Measurements from ENCODE around the gene LRP1B.

Gene LRP1B

DNA sequence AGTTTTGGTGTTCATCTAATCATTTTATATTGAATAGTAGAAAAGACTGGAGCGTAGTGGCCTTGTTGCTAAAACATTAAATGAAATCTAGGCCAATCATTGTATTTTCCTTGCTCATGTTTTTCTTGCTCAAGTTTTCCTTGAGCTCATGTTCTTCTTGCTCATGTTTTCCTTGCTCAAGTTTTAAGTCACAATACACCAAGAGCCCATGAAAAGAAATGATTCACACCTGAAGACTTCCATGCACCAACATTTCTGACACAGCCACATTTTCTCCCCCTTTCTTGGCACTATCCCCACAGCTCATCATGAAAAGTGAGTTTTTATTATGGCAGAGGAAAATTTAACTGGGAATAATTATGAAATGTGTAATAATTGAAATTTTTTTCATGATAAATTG lies 92.0 kb downstream of the LRP1B start:
- DNase-seq, result no peak

DNA sequence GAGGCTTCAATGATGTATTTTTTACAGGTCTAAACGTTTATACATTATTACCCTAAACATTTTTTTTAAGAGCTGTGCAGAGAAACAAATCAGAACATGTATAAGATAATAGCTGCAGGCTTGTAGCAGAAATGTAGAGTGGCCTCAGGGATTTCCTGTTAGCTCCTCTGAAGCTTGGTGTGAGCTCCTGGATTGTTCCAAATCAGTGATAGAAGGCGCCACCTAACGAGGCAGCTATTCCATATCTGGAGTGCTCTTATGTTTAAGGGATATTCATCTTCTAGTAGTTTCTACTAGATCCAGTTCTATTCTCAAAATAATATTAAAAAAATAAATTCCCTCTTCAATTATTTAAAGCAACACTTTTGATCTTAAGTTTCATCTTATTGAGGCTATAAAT lies 93.1 kb downstream of the LRP1B start:
- peak; percentile 66 for DNase-seq

DNA sequence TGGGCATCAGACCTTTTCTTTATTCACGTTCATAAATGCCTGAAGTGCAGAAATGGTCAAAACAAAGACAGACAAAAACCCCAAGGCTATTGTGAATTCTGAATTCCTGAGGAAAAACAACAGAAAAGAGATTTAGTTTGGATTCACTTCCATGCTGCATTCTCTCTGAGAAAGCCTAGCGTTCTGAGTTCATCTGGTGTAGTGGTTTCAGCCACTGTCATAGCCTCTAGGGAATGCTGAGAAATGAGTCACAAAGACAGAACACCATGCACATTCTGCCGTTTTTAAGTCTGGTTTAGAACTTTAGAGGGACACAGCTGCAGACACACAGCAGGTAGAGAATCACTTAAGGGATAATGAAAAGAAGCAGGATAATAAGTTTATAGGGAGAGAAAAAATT lies 93.8 kb downstream of the LRP1B start:
- DNase-seq, result peak; percentile 70

DNA sequence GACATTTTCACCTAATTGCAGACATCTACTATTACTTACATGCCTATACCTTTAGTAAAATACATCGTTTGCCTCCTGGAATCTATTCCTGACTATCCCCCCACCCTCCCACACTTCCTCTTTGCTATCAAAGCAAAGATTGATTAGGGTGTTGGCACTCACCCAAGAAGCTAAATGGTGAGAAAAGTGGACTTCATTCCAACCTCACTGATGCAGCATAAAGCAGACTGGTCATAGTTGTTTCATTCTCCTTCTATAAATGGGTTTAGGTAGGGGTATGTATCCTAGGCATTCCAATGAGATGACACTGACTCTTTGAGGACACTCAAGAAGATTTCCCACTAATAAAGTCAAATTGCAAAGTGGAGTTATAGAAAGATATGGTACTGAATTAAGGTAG lies 97.4 kb downstream of the LRP1B start:
- DNase-seq, result no peak

DNA sequence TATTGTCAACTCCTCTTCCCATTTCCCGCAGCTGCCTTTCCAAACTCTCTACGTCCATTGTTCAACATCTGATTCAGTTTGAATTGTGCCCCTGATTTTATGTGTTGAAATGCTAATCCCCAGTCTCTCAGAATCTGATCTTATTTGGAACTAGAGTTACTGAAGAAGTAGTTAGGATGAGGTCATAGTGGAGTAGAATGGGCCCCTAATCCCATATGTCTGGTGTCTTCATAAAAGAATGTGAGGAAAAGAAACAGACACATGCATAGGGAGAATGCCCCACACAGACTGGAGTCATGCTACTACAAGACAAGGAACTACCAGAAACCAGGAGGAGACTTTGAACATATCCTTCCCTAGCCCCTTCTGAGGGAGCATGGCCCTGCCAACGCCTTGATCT lies 99.2 kb downstream of the LRP1B start:
- DNase-seq, result no peak

DNA sequence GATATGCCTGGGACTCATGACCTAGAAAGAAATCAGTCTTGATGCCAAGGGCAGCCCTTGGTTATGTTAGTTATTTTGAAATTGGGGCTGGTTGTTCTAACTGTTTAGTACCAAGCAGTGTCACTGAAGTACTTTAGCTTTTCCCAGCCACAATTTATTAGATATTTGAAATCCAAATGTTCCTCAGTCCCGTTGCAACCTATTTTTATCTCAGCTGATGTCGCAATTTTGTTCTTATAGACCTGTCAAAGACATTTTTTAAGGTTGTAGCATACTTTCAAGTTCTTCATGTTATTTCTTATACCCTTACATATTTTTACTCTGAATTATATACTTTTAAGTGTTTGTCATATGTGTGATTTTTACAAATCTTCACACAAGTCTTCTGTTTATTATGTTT lies 100.1 kb downstream of the LRP1B start:
- DNase-seq, result no peak

DNA sequence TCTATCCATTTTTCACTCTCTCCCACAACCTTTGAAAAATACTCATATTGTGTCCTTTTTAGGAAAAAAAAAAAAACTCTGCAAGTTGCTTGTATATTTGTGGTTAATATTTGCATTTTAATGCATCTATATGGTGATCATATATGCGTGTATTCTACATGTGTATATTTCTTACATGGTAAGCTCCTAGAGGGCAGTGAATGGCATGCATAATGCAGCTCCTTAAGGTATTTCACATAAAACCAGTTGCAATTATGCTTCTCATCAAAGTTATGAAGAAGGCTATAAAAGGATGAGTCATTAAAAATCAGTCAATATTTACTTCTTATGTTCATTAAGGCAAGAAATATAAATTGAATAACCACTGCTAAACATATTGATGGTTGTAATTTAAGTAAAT lies 100.8 kb downstream of the LRP1B start:
- no peak for DNase-seq

DNA sequence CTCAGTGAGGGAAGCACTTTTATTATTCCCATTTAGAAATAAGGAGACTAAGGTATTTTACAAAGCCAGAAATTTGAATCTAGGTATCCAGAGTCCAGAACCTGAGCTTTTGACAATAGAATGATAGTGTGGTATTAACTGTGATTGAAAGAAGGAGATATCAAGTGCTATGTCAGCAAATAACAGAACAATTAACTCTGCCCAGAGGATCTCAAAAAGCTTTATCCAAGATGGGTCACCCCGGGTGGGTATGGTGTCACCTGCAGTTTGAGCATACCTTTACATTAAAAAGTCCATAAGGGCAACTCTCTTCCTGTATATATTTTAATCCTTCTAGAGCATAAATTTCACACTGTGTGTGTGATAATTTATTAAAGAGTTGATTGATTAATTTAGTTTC lies 105.4 kb downstream of the LRP1B start:
- DNase-seq, result no peak

DNA sequence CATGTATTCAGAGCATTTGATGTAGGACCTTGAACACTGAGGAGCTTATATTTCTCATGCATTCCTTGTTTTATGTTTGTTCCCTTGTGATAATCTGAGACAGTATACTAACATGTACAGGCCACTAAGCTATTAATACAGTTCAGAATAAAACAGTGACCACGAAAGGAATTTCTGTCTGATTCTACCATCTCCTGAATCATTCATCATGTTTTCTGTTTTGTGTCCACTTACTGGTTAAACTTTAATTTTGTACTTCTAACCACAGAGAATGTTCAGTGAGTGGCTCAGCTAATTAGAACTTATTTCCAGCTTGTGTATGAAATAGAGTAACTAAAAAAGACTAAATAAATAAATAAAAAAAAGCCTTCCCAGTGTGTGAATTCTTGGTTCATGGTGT lies 110.4 kb downstream of the LRP1B start:
- no peak for DNase-seq

DNA sequence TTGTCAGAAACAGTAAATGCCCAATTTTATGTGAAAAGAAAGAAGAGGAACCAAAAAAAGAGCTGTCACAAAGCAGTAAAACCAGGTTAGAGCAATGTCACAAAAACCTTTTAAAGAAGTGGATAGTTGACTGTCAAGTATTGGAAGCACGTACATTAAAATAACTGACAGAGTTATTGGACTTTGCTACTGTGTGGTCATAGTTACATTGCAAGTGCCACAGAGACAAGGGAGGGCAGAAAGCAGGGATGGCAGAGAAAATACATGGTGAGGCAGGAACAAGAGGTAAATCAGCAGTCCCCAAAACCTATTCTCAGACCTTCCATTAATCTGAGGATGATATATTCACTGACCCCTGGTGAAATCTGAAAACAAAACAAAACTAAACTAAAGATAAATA lies 116.3 kb downstream of the LRP1B start:
- DNase-seq, result no peak

DNA sequence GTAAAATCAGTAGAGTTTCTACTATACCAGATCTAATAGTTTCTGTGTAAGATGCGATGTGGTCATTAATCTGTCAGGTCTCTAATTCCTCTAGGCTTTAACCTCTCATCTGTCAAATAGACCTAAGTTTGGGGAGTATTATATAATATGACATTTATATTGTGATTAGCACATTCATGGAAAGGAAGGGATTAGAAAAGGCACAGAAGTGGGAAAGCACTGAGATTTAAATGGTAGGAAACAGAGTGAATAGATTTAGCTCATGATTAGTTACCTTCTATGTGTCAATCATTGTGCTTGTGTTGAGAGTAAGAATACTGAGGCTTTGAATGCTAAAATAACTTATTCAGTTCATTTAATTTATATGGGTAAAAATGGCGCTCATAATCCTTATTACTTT lies 118.0 kb downstream of the LRP1B start:
- no peak for DNase-seq

DNA sequence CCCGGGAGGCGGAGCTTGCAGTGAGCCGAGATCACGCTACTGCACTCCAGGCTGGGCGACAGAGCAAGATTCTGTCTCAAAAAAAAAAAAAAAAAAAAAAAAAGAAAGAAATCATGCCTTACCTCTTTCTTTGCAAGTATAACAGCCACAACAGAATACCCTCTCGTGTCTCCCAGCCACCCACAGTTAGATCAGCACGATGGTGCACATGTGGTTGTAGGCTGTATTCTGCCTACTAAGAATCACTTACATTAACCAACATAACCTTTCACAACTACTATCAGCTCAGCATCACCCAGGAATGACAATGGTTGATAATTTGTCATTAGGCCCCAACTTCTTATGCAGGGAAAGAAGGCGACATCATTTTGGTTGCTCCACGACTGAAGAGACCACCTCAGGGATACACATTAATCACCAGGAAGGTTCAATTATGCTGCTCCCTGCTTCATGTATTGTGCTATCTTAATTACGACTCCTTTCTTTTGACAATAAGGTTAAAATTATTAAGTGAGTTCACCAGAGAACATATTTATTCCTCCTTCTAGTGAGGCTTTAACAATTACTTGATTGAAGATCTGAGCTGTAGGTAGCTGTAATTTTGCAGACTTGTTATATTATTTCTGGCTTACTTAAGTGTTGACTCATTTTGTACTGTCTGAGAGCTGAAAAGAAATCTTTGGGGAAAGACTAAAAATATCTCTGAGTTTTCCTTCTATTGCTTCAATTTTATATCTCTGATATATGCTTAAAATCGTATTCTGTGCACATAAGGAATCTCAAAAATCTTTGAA lies 120.1 kb downstream of the LRP1B start:
- no peak for DNase-seq

DNA sequence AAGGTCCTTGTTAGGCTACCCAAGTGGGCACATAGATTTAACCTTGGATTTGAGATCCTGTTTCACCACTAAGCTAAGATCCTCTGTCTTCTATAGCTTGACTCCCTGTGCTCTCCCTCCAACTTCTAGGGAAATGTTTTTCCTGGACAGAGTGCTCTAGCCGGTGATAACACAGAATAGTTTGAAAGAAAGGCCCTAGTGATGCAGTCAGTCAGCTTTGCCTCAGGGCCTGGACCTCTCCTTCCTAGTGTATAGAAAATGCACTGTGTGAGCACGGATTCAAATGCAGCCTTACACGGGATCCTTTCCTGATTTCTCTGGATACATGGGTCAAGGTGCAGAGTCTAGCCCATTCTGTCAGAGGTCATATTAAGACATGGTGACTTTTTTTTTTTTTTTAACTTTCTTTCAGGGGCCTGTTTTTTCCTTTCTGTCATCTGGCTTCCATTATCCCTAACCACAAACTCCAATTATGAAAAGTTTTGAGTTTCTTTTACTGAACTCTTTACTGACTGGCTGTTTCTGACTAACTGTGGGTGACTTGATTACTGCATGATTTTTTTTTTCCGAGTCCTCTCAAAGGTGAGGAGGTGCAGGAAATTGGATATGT lies 122.6 kb downstream of the LRP1B start:
- DNase-seq, result peak; percentile 8

DNA sequence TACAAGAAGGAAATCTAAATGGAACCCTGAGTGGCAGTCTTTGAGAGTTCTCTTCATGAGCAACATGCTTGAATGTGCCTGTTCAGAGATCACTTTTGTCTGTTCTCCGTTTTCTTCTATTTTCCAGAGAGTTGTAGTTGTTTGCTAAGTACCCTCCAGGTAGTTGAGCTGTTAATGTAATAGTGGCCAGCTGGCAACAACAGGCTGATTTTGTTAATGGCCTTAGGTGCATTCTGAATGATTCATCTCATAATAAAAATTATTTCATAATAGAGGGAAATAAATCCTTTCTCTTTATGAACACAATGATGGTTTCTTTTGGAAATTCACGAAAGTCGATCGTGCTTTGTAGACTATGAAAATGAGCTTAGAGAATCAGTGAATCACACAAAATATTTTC lies 136.8 kb downstream of the LRP1B start:
- DNase-seq, result no peak

DNA sequence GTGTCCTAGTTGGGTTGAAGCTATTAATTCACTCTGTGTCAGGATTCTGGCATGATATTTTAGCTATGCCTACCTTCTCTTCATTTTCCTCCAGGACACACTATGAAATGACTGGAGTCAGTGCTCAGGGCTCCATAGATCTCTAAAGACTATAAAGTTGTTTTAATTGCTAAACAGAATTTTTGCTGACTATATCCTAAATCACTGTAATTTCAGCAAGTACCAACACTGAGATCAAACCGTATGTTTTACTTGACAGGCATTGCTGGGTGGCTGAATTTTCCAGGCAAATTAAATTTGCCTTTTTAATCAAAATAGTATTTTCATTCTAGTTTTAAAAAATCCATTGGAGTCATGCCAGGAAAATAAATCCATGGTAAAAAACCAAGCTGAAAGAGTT lies 138.1 kb downstream of the LRP1B start:
- DNase-seq, result no peak

DNA sequence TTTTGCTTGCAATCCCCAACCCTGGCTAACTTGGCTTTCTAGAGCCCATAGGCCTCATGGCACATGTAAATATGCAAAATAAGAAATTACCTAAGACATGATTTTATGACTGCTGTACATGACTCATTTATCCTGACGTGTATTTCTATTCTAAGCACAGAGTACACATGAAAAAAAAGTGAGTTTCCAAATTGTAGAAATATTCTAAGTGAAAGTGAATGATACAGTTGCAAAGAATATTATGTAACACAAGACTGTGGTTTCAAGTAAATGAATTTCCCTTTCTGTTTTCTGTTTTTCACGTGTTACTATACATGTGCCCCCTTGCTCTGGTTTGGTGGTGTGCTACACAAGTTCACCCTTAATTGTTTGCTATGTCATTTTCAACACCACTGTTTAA lies 162.4 kb downstream of the LRP1B start:
- DNase-seq, result no peak

DNA sequence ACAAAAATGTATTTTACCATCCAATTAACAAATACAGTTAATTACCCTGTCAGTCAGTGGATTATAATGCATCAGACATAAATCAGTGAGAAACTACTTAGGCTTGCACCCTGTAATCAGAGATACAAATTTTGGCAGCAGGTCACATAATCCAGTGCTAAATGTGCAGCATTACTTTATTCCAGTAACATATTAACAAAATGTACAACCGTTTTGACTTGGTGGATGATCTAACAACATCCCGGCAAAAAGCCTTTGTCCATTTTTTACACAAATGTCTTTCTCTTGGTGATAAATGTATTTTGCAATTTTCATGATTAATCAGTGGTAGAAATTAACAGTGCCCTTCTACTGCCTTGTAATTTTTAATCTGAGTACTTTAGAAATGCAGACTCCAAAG lies 162.8 kb downstream of the LRP1B start:
- no peak for DNase-seq

DNA sequence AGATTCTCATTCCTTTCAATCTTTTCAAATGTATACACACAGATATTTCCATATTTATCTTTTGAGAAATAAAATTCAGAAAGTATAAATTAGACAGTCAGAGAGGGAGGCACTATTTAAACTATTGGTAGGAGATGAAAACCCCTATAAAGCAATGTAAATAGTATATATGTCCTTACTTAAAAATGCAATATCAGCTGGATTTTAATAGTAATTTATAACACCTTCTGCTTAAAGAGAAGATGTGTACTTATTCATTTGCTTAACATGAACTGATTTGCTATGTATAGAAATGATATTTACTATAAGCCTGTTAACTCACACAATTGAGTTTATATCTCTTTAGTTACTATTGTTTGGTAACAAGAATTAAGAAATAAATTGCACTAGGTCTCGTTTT lies 163.3 kb downstream of the LRP1B start:
- no peak for DNase-seq

DNA sequence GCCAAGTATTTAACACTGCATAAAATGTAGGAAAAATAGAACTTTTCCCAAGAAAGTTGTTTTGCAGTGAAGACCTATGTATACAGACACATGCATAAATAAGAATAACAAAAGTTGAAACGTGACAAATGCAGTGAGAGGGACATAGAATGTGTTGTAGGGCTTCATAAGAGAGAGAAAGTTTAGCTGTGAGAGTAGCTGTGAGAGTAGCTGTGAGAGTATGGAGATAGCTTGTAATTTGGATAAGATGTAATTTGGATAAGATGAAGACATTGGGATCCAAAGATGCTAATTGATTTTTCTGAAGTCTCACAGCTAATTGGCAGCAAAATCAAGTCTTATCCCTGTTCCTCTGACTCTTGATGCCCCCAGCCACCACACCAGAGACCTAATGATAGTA lies 170.9 kb downstream of the LRP1B start:
- DNase-seq, result no peak

DNA sequence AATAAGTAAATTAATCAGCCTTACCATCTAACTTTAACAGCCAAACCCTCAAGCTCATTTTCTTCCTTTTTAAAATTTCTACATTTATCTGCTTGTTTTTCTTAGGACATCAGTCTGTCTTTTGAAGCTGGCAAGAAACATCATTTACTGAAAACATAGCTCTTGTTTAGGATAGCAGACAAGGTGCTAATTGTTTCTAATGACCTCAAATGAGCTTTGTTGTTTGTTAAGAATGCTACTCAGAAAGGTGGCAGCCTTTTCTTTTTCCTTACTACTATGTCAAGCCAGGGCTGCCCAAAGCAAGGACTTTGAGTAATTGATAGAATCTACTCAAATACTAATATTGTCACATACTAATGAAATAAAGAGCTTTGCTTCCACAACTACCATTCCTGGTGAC lies 171.8 kb downstream of the LRP1B start:
- no peak for DNase-seq

DNA sequence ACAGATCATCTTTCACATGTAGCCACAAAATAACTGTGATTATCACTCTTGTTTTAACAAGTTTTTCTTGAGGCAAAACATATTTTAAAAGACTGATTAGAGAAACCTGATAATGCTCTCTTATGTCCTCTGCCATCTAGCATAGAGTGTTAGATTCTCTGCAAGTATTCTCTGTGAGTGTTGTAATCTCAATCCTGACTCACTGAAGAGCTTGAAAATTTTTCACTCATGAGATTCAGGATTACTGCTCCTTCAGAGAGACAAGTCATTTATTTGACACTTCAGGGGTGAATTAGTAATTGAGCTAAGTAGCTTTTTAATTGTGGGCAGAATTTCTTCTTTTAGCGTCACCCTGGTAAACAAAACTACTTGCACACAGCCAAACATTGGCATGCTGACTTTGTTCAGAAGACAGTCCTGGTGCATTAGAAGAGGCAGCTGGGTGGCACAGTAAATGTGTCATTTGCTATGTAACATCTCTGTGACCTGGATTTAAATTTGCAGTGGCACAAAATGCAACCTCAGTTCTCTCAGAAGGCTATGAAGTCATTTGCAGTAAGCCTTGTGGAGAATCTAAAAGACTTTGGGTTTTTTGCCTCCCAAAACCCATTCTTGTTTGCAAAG lies 172.9 kb downstream of the LRP1B start:
- DNase-seq, result peak; percentile 13

DNA sequence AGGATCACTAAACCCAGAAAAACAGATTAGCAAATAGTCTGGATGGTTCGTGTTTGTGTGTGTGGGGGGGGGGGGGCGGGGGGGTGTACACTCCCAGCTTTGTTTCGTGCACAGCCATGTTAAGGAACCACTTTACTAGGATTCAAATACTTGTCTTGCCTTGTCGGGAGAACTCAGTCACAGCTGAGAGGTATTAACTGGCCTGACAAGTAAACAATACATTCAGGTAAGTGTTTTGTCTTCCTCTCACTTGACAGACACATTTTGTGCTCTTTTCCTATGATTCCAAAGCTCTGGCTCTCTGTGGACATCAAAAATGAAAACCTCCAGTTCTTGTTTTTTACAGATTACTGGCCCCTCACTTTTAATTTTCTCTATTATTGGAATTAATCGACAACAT lies 173.5 kb downstream of the LRP1B start:
- no peak for DNase-seq

DNA sequence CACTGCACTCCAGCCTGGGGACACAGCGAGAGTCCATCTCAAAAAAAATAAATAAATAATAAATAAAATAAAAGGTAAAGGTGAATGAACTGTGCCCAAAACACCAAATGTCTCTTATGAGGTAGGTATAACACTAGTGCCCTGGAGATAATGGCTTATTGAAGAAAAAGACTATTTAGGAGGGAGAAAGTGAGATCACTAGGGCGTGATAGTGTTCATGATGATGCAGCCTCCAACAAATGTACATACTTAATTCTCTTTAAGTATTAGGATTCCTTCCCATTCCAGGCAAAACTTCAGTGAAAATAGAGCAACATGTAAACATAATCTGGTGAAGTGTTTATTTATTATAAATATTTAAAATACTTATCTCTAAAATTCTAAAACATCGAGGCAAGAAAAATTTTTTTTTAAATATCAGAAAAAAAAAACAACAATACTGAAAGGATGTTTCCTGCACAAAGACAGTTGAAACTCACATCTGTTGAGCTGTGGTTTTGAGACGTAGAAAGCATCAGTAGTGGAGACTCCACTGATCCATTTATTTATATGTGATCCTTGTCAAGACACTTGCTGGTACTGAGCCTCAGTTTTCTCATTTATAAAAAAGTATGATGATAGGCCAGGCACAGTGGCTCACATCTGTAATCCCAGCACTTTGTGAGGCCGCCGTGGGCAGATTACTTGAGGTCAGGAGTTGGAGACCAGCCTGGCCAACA lies 183.3 kb downstream of the LRP1B start:
- DNase-seq, result no peak

DNA sequence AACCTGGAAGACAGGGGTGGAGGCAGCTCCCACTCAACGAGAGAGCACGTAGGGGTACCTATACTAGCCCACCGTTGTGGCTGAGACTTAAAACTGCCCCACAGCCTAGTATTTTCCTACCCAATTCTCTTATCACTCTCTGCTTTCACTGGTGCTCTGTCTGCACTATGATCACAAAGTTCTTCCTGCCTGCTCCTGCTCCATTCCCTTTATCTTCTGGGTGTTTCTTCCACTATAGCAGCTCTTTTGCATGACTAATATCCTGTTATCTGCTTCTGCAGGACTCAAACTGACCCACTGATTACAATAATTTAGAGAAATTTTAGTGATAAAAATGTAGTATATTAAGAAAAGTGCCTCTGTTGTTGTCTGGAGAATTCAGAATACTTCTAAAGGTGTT lies 184.8 kb downstream of the LRP1B start:
- DNase-seq, result no peak

Data from eye (tissue), 1 donor.